HEK293 (cell line): ENCODE measurements around the gene ELOVL5.

Experiments
- GLI2 ChIP-seq: fragments of 450-650 bp; formaldehyde crosslinking; IDR thresholded peaks from 2 replicates; pipeline ENCODE4; 2017; ENCODE audit warnings: missing biosample characterization, missing genetic modification characterization, low read depth, borderline replicate concordance
- ZNF24 ChIP-seq: fragments of 450-650 bp; formaldehyde crosslinking; IDR thresholded peaks from 2 replicates; pipeline ENCODE4 v1.5.1; 2016; ENCODE audit warnings: missing biosample characterization, missing genetic modification characterization
- ZSCAN23 ChIP-seq: fragments of 450-650 bp; formaldehyde crosslinking; IDR thresholded peaks from 2 replicates; pipeline ENCODE4 v1.5.1; 2016; ENCODE audit warnings: missing biosample characterization, missing genetic modification characterization

DNA sequence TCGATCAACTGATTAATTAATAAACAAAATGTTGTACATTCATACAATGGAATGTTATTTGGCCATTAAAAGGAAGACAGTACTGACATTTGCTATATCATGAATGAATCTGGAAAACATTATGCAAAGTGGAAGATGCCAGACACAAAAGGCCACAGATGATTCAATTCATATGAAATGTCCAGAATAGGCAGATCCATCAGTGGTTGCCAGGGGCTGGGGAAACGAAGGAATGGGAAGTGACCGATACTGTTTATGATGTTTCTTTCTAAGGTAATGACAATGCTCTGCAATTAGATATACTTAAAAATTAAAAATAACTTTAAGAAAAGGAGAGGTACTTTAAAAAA is 37.2 kb downstream of the ELOVL5 start:
- TF ChIP-seq ZSCAN23 = no peak
- no peak for TF ChIP-seq GLI2 (tag by site-specific recombination)
- no peak for TF ChIP-seq ZNF24 (tag by site-specific recombination)
